Skeletal muscle tissue (tissue), 4 donors: Measurements from ENCODE around the gene LCN2. TPM values are rescaled to one million over a fixed set of nuclear protein-coding genes. Genes with fewer than 3 reads are reported as not detected.

Source experiments
- H3K27ac ChIP-seq: one replicate; pipeline ENCODE4 v1.7.0; 2013; ENCODE audit warnings: mild to moderate bottlenecking, low read depth, low read length, inconsistent platforms
- H3K27me3 ChIP-seq, 3 donors: one replicate each; pipeline ENCODE4 v1.7.0; 2013; ENCODE audit warnings: low read length in 3 of 3; ENCODE audit not compliant: control insufficient read depth in 3 of 3, insufficient read depth in 3 of 3
- H3K36me3 ChIP-seq, 3 donors: one replicate each; pipeline ENCODE4 v1.7.0; 2013; ENCODE audit warnings: low read length in 3 of 3; ENCODE audit not compliant: control insufficient read depth in 3 of 3, insufficient read depth in 3 of 3
- H3K4me1 ChIP-seq, 3 donors: one replicate each; pipeline ENCODE4 v1.7.0; 2013; ENCODE audit warnings: low read length in 3 of 3, mild to moderate bottlenecking in 3 of 3; ENCODE audit not compliant: control insufficient read depth in 3 of 3, insufficient read depth in 3 of 3
- H3K4me3 ChIP-seq, 3 donors: one replicate each; pipeline ENCODE4 v1.7.0; 2013; ENCODE audit warnings: low read length in 3 of 3
- H3K9ac ChIP-seq, 3 donors: one replicate each; pipeline ENCODE4 v1.7.0; 2013; ENCODE audit warnings: low read length in 3 of 3, mild to moderate bottlenecking in 3 of 3, moderate library complexity in 2 of 3, low read depth in 1 of 3
- H3K9me3 ChIP-seq, 3 donors: one replicate each; pipeline ENCODE4 v1.7.0; 2013; ENCODE audit warnings: low read length in 3 of 3; ENCODE audit not compliant: control insufficient read depth in 3 of 3
- total RNA-seq: library from RNA; depleted of rRNA; stranded (reverse); fragments of >200 nt; gene quantifications from one replicate; pipeline ENCODE4 v1.2.3, GENCODE V29; 2014
- donor health status: Osteomylitis.

The LCN2 gene
- total RNA-seq, 1 donor from 2014 or later = 2.1 TPM

GRCh38 chr9:128159522-128159783 lies 10.2 kb downstream of the LCN2 start:
- peaks cover 12 to 16% (median 14%) of the 10 kb centered on the region in 3 donors for H3K36me3 ChIP-seq
- no peaks in the 10 kb centered on the region for H3K9me3 ChIP-seq
- peak overlapping the region; percentile 19 for H3K27ac ChIP-seq
- H3K4me3 ChIP-seq = peak overlapping the region; percentile 75 to 83 (median 79)
- H3K4me1 ChIP-seq = peaks cover 11 to 23% (median 20%) of the 10 kb centered on the region in 3 donors
- peak overlapping the region; percentile 72 to 84 (median 80) for H3K9ac ChIP-seq
- H3K27me3 ChIP-seq = no peaks in the 10 kb centered on the region

GRCh38 chr9:128159784-128160602 lies 10.7 kb downstream of the LCN2 start, which contains the start of gene BBLN:
Gene BBLN (plus strand): TSS chr9:128160265. CDS start chr9:128160408, 143 bp downstream.
- H3K27ac ChIP-seq = peak within 1 kb of the TSS; percentile 19
- H3K4me1 ChIP-seq = peaks cover 11 to 23% (median 20%) of the 10 kb centered on the region in 3 donors
- no peaks in the 10 kb centered on the region for H3K9me3 ChIP-seq
- peak within 1 kb of the TSS; percentile 81 to 86 (median 83) for H3K4me3 ChIP-seq
- no peaks in the 10 kb centered on the region for H3K27me3 ChIP-seq
- H3K36me3 ChIP-seq = peaks cover 13 to 21% (median 19%) of the 10 kb centered on the region in 3 donors
- H3K9ac ChIP-seq = peak within 1 kb of the TSS; percentile 76 to 85 (median 84)

- peaks cover 11 to 23% (median 20%) of the 10 kb centered on the region in 3 donors for H3K4me1 ChIP-seq
- peak overlapping the region; percentile 75 to 85 (median 76) for H3K9ac ChIP-seq
- H3K36me3 ChIP-seq = peaks cover 13 to 21% (median 21%) of the 10 kb centered on the region in 3 donors
- no peaks in the 10 kb centered on the region for H3K27me3 ChIP-seq
- peak overlapping the region; percentile 73 to 86 (median 81) for H3K4me3 ChIP-seq
- H3K9me3 ChIP-seq = no peaks in the 10 kb centered on the region
- H3K27ac ChIP-seq = peak overlapping the region; percentile 12
These were observed 11.3 kb downstream of the LCN2 start for GRCh38 chr9:128160603-128160987.

GRCh38 chr9:128161215-128161902 lies 12.1 kb downstream of the LCN2 start:
- no peak overlapping the region for H3K27ac ChIP-seq
- no peaks in the 10 kb centered on the region for H3K9me3 ChIP-seq
- no peaks in the 10 kb centered on the region for H3K27me3 ChIP-seq
- H3K4me3 ChIP-seq = peak overlapping the region in 2 of 3 donors; percentile 73 to 81
- peak overlapping the region in 2 of 3 donors; percentile 75 to 85 for H3K9ac ChIP-seq
- peaks cover 11 to 23% (median 20%) of the 10 kb centered on the region in 3 donors for H3K4me1 ChIP-seq
- peaks cover 18 to 29% (median 24%) of the 10 kb centered on the region in 3 donors for H3K36me3 ChIP-seq

- Histone ChIP-seq H3K27me3 (no peaks in the 10 kb centered on the region), H3K4me3 (no peak overlapping the region), H3K4me1 (peaks cover 11 to 23% (median 20%) of the 10 kb centered on the region in 3 donors), H3K9ac (peak overlapping the region in 1 of 3 donors; percentile 16), H3K36me3 (peaks cover 28 to 40% (median 34%) of the 10 kb centered on the region in 3 donors), H3K9me3 (no peaks in the 10 kb centered on the region), H3K27ac (no peak overlapping the region)
These were observed 13.2 kb downstream of the LCN2 start for GRCh38 chr9:128162215-128163026.

GRCh38 chr9:128163027-128163515 lies 13.8 kb downstream of the LCN2 start:
- Histone ChIP-seq H3K9me3 (no peaks in the 10 kb centered on the region), H3K36me3 (peaks cover 34 to 46% (median 40%) of the 10 kb centered on the region in 3 donors), H3K27me3 (no peaks in the 10 kb centered on the region), H3K9ac (no peak overlapping the region), H3K27ac (no peak overlapping the region), H3K4me1 (peaks cover 11 to 23% (median 20%) of the 10 kb centered on the region in 3 donors), H3K4me3 (no peak overlapping the region)

- no peaks in the 10 kb centered on the region for H3K27me3 ChIP-seq
- H3K4me3 ChIP-seq = no peak overlapping the region
- no peak overlapping the region for H3K9ac ChIP-seq
- peaks cover 38 to 51% (median 44%) of the 10 kb centered on the region in 3 donors for H3K36me3 ChIP-seq
- no peak overlapping the region for H3K27ac ChIP-seq
- no peaks in the 10 kb centered on the region for H3K9me3 ChIP-seq
- H3K4me1 ChIP-seq = peaks cover 11 to 23% (median 20%) of the 10 kb centered on the region in 3 donors
These were observed 14.5 kb downstream of the LCN2 start for GRCh38 chr9:128163523-128164306.

GRCh38 chr9:128164307-128164885 lies 15.1 kb downstream of the LCN2 start:
- Histone ChIP-seq H3K4me3 (no peak overlapping the region), H3K4me1 (peaks cover 11 to 21% (median 18%) of the 10 kb centered on the region in 3 donors), H3K27ac (no peak overlapping the region), H3K27me3 (no peaks in the 10 kb centered on the region), H3K36me3 (peaks cover 45 to 57% (median 50%) of the 10 kb centered on the region in 3 donors), H3K9me3 (no peaks in the 10 kb centered on the region), H3K9ac (no peak overlapping the region)
